GM18858 (cell line): Measurements from ENCODE around the gene DUSP10.

ENCODE experiments used
- ATAC-seq: cut with Tn5 transposase; IDR thresholded peaks from one replicate; pipeline ENCODE4 v1.9.1; 2021; ENCODE audit not compliant: unreplicated experiment

Gene DUSP10

GRCh38 chr1:221696027-221696426, 45.9 kb downstream of the DUSP10 start:
- no peak for ATAC-seq

GRCh38 chr1:221695301-221695700, 46.6 kb downstream of the DUSP10 start:
- no peak for ATAC-seq

GRCh38 chr1:221694109-221694508, 47.8 kb downstream of the DUSP10 start:
- no peak for ATAC-seq

- no peak for ATAC-seq
Observed at GRCh38 chr1:221693087-221693486, 48.8 kb downstream of the DUSP10 start.

GRCh38 chr1:221692643-221693042, 49.2 kb downstream of the DUSP10 start:
- ATAC-seq = peak; percentile 47

- ATAC-seq = no peak
Observed at GRCh38 chr1:221691261-221691660, 50.6 kb downstream of the DUSP10 start.

- ATAC-seq = no peak
Observed at GRCh38 chr1:221690858-221691257, 51.0 kb downstream of the DUSP10 start.

- ATAC-seq = no peak
Observed at GRCh38 chr1:221689138-221689537, 52.8 kb downstream of the DUSP10 start.

GRCh38 chr1:221688488-221688843, 53.4 kb downstream of the DUSP10 start:
- ATAC-seq = no peak

GRCh38 chr1:221687836-221688487, 53.9 kb downstream of the DUSP10 start:
- ATAC-seq = no peak

- ATAC-seq = no peak
Observed at GRCh38 chr1:221683681-221684080, 58.2 kb downstream of the DUSP10 start.

- no peak for ATAC-seq
Observed at GRCh38 chr1:221680085-221680484, 61.8 kb downstream of the DUSP10 start.

GRCh38 chr1:221678014-221678413, 63.9 kb downstream of the DUSP10 start:
- ATAC-seq = no peak

GRCh38 chr1:221675880-221676800, 65.7 kb downstream of the DUSP10 start:
- ATAC-seq = no peak

- no peak for ATAC-seq
Observed at GRCh38 chr1:221672965-221673364, 68.9 kb downstream of the DUSP10 start.

- no peak for ATAC-seq
Observed at GRCh38 chr1:221672239-221672645, 69.6 kb downstream of the DUSP10 start.

- no peak for ATAC-seq
Observed at GRCh38 chr1:221670081-221670480, 71.8 kb downstream of the DUSP10 start.

GRCh38 chr1:221669441-221669840, 72.4 kb downstream of the DUSP10 start:
- no peak for ATAC-seq

- peak; percentile 98 for ATAC-seq
Observed at GRCh38 chr1:221667504-221667903, 74.4 kb downstream of the DUSP10 start.

GRCh38 chr1:221664253-221664652, 77.6 kb downstream of the DUSP10 start:
- ATAC-seq = no peak

- ATAC-seq = no peak
Observed at GRCh38 chr1:221663321-221663720, 78.6 kb downstream of the DUSP10 start.

- no peak for ATAC-seq
Observed at GRCh38 chr1:221655766-221656305, 86.1 kb downstream of the DUSP10 start.
